Neural cell (in vitro differentiated cells): ENCODE data around the gene BET1L. TPM values are rescaled to one million over a fixed set of nuclear protein-coding genes. Genes with fewer than 3 reads are reported as not detected.
A peak's percentile ranks its signal among the peaks of the same experiment; 100 is the strongest.

Experiments used
- H2AFZ ChIP-seq: fragments of 200-600, 300-800 bp; sonication (generic), shearing (Covaris generic); 2 replicates; pipeline ENCODE4 v1.6.0; 2014; ENCODE audit warnings: low read depth, mild to moderate bottlenecking, antibody characterized with exemption, low read length, moderate library complexity
- H3F3A ChIP-seq: fragments of 200-600 bp; shearing (Covaris generic); 2 replicates; pipeline ENCODE4 v1.6.1; 2016; ENCODE audit warnings: mild to moderate bottlenecking, moderate library complexity, mixed read lengths, antibody characterized with exemption, low read length; ENCODE audit not compliant: insufficient read depth, poor library complexity, severe bottlenecking
- H3K27ac ChIP-seq: fragments of 200-600, 300-800 bp; sonication (generic), shearing (Covaris generic); 2 replicates; pipeline ENCODE4 v1.5.1; 2014; ENCODE audit warnings: mild to moderate bottlenecking, low read length, moderate library complexity
- H3K27me3 ChIP-seq: fragments of 300-800, 200-600 bp; sonication (generic), shearing (Covaris generic); 2 replicates; pipeline ENCODE4 v1.6.0; 2014; ENCODE audit warnings: mild to moderate bottlenecking, low read depth, low read length, moderate library complexity; ENCODE audit not compliant: insufficient read depth
- H3K36me3 ChIP-seq: fragments of 300-800, 200-600 bp; sonication (generic), shearing (Covaris generic); 2 replicates; pipeline ENCODE4 v1.5.1; 2014; ENCODE audit warnings: mild to moderate bottlenecking, antibody characterized with exemption, low read length, moderate library complexity; ENCODE audit not compliant: insufficient read depth
- H3K4me2 ChIP-seq: fragments of 300-800, 200-600 bp; sonication (generic), shearing (Covaris generic); 2 replicates; pipeline ENCODE4 v1.6.0; 2014; ENCODE audit warnings: mild to moderate bottlenecking, low read length
- H3K4me3 ChIP-seq: fragments of 300-800, 200-600 bp; sonication (generic), shearing (Covaris generic); 2 replicates; pipeline ENCODE4 v1.5.1; 2014; ENCODE audit warnings: mild to moderate bottlenecking, low read length, moderate library complexity
- H3K79me2 ChIP-seq: fragments of 200-600 bp; shearing (Covaris generic); replicated peaks from 2 replicates; pipeline ENCODE4 v1.6.0; 2014; ENCODE audit warnings: mild to moderate bottlenecking, low read length, moderate library complexity; ENCODE audit not compliant: insufficient read depth
- H3K9ac ChIP-seq: fragments of 300-800, 200-600 bp; sonication (generic), shearing (Covaris generic); 2 replicates; pipeline ENCODE4 v1.6.1; 2016; ENCODE audit warnings: mild to moderate bottlenecking, low read length, mixed read lengths
- H3K9me2 ChIP-seq: fragments of 200-600 bp; shearing (Covaris generic); 2 replicates; pipeline ENCODE4 v1.6.1; 2016; ENCODE audit warnings: mild to moderate bottlenecking, low read length, mixed read lengths; ENCODE audit not compliant: insufficient read depth
- H3K9me3 ChIP-seq: fragments of 200-600, 300-800 bp; sonication (generic), shearing (Covaris generic); 2 replicates; pipeline ENCODE4 v1.6.1; 2016; ENCODE audit warnings: mild to moderate bottlenecking, mixed run types, low read length, moderate library complexity, mixed read lengths
- H4K20me1 ChIP-seq: fragments of 200-600 bp; shearing (Covaris generic); 2 replicates; pipeline ENCODE4 v1.6.1; 2016; ENCODE audit warnings: mild to moderate bottlenecking, mixed run types; ENCODE audit not compliant: insufficient read depth
- EP300 ChIP-seq: fragments of 450-650 bp; conservative IDR thresholded peaks from 2 replicates; pipeline ENCODE4 v1.6.1; 2014; ENCODE audit warnings: antibody characterized with exemption, mild to moderate bottlenecking, moderate library complexity; ENCODE audit not compliant: poor library complexity, severe bottlenecking
- EZH2 ChIP-seq: fragments of 200-600, 300-800 bp; shearing (Covaris generic), sonication (generic); IDR thresholded peaks from 2 replicates; pipeline ENCODE4 v1.6.1; 2014; ENCODE audit warnings: antibody characterized with exemption, low read length, borderline replicate concordance, mild to moderate bottlenecking; ENCODE audit not compliant: insufficient read depth, poor library complexity, severe bottlenecking
- MXI1 ChIP-seq: fragments of 450-650 bp; conservative IDR thresholded peaks from 2 replicates; pipeline ENCODE4 v1.6.1; 2014; ENCODE audit warnings: antibody characterized with exemption, mild to moderate bottlenecking; ENCODE audit not compliant: poor library complexity, severe bottlenecking
- POLR2AphosphoS5 ChIP-seq: IDR thresholded peaks from 2 replicates; pipeline ENCODE4 v1.6.1; 2012
- RAD21 ChIP-seq: fragments of 450-650 bp; conservative IDR thresholded peaks from 2 replicates; pipeline ENCODE4 v1.6.1; 2014; ENCODE audit warnings: antibody characterized with exemption, mild to moderate bottlenecking, moderate library complexity
- SMC3 ChIP-seq: fragments of 450-650 bp; conservative IDR thresholded peaks from 2 replicates; pipeline ENCODE4 v1.6.1; 2014; ENCODE audit warnings: antibody characterized with exemption, mild to moderate bottlenecking, moderate library complexity; ENCODE audit not compliant: poor library complexity
- TAF1 ChIP-seq: IDR thresholded peaks from 2 replicates; pipeline ENCODE4 v1.6.1; 2012; ENCODE audit warnings: low read depth
- polyA plus RNA-seq: library from polyadenylated mRNA; depleted of rRNA; stranded (reverse); fragments of >200 nt; gene quantifications from 2 replicates; pipeline ENCODE4 v1.2.3, GENCODE V29; 2014
- TF ChIP-seq, protein P1 (sequence below): fragments of 450-650 bp; IDR thresholded peaks from 2 replicates; pipeline ENCODE4 v1.5.1; 2014; ENCODE audit warnings: antibody characterized with exemption, mild to moderate bottlenecking, moderate library complexity; ENCODE audit not compliant: poor library complexity, severe bottlenecking
- TF ChIP-seq, protein P2 (sequence below): IDR thresholded peaks from 2 replicates; pipeline ENCODE4 v1.6.1; 2012; ENCODE audit warnings: borderline replicate concordance

BET1L gene
- polyA plus RNA-seq, 1 donor from 2014 or later, result 7.6 TPM

- H3K9me2 ChIP-seq, result no peaks in the 10 kb centered on the region
These were observed 44.4 kb upstream of the BET1L start for GRCh38 chr11:251550-251949.

GRCh38 chr11:250740-251299 lies 43.6 kb upstream of the BET1L start:
- no peaks in the 10 kb centered on the region for H4K20me1 ChIP-seq
- H3K79me2 ChIP-seq, result no peaks in the 10 kb centered on the region
- no peaks in the 10 kb centered on the region for H3F3A ChIP-seq
- H3K4me2 ChIP-seq, result no peak overlapping the region
- no peaks in the 10 kb centered on the region for H3K9me2 ChIP-seq
- TF ChIP-seq POLR2AphosphoS5 (no peak), EZH2 (no peak), RAD21 (peak; percentile 40), SMC3 (peak; percentile 60), EP300 (no peak)
- TF ChIP-seq, protein P1, sequence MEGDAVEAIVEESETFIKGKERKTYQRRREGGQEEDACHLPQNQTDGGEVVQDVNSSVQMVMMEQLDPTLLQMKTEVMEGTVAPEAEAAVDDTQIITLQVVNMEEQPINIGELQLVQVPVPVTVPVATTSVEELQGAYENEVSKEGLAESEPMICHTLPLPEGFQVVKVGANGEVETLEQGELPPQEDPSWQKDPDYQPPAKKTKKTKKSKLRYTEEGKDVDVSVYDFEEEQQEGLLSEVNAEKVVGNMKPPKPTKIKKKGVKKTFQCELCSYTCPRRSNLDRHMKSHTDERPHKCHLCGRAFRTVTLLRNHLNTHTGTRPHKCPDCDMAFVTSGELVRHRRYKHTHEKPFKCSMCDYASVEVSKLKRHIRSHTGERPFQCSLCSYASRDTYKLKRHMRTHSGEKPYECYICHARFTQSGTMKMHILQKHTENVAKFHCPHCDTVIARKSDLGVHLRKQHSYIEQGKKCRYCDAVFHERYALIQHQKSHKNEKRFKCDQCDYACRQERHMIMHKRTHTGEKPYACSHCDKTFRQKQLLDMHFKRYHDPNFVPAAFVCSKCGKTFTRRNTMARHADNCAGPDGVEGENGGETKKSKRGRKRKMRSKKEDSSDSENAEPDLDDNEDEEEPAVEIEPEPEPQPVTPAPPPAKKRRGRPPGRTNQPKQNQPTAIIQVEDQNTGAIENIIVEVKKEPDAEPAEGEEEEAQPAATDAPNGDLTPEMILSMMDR, result peak; percentile 59
- H3K9me3 ChIP-seq, result no peaks in the 10 kb centered on the region
- no peak overlapping the region for H2AFZ ChIP-seq
- H3K9ac ChIP-seq, result no peak overlapping the region
- H3K27ac ChIP-seq, result no peak overlapping the region
- no peaks in the 10 kb centered on the region for H3K27me3 ChIP-seq
- no peak overlapping the region for H3K4me3 ChIP-seq
- H3K36me3 ChIP-seq, result no peaks in the 10 kb centered on the region

More at GRCh38 chr11:251550-251949, 44.4 kb upstream of the BET1L start:
- Histone ChIP-seq H3F3A (no peaks in the 10 kb centered on the region), H3K9ac (no peak overlapping the region), H3K79me2 (no peaks in the 10 kb centered on the region), H3K4me2 (no peak overlapping the region), H3K9me3 (no peaks in the 10 kb centered on the region), H3K36me3 (no peaks in the 10 kb centered on the region), H4K20me1 (no peaks in the 10 kb centered on the region), H2AFZ (no peak overlapping the region), H3K4me3 (no peak overlapping the region), H3K27ac (no peak overlapping the region), H3K27me3 (no peaks in the 10 kb centered on the region)
- no peak for TF ChIP-seq TAF1
- TF ChIP-seq EP300, result no peak
- no peak for TF ChIP-seq RAD21
- TF ChIP-seq MXI1, result no peak
- TF ChIP-seq EZH2, result no peak
- TF ChIP-seq, protein P2, sequence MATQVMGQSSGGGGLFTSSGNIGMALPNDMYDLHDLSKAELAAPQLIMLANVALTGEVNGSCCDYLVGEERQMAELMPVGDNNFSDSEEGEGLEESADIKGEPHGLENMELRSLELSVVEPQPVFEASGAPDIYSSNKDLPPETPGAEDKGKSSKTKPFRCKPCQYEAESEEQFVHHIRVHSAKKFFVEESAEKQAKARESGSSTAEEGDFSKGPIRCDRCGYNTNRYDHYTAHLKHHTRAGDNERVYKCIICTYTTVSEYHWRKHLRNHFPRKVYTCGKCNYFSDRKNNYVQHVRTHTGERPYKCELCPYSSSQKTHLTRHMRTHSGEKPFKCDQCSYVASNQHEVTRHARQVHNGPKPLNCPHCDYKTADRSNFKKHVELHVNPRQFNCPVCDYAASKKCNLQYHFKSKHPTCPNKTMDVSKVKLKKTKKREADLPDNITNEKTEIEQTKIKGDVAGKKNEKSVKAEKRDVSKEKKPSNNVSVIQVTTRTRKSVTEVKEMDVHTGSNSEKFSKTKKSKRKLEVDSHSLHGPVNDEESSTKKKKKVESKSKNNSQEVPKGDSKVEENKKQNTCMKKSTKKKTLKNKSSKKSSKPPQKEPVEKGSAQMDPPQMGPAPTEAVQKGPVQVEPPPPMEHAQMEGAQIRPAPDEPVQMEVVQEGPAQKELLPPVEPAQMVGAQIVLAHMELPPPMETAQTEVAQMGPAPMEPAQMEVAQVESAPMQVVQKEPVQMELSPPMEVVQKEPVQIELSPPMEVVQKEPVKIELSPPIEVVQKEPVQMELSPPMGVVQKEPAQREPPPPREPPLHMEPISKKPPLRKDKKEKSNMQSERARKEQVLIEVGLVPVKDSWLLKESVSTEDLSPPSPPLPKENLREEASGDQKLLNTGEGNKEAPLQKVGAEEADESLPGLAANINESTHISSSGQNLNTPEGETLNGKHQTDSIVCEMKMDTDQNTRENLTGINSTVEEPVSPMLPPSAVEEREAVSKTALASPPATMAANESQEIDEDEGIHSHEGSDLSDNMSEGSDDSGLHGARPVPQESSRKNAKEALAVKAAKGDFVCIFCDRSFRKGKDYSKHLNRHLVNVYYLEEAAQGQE, result no peak
